ENCODE measurements around the gene FBXO3.

The FBXO3 gene

DNA sequence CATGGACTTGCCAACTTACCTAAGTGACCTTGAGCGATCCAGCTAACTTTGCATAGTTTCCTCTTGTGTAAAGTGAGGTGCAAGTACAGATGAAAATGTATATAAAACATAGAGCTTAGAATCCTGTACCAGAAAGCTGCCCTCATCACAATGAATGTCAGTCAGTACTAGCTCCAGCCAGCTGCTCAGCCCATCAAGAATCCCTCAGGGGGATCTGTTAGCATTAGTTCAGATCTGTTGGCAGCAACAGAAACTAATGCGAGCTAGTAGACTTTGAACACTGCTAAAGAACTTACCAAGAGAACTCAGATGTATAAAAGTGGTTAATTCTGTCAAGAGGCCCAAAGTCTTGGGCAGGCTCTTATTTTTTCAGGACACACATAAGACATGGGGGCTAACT, 67.4 kb downstream of the FBXO3 start:
- H3K56ac ChIP-seq (ENCODE audit: low read length), result no peak overlapping the region

DNA sequence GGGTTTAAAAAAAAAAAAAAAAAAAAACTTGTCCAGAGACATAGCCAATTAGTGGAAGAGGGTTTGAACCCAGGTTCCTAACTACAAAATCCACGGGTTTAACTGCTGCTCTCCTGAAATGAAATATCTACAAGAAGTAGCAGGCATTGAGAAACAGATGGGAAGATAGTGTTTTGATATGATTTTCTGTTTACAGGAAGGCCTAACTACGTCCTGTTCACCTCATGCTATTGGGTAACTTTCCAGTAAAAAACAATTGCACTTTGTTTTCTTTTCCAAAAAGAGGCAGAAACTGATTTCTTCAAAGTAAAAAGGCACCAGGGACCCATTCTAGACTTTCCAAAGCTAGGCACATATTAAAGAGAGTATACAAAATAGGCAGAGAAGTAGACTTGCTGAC, 67.8 kb downstream of the FBXO3 start:
- Histone ChIP-seq H3K79me2 (ENCODE audit: control insufficient read depth, insufficient read depth, low read length) (no peaks in the 10 kb centered on the region), H4K8ac (ENCODE audit: low read depth, low read length) (no peak overlapping the region), H3K79me1 (ENCODE audit: low read length) (no peaks in the 10 kb centered on the region), H3K9ac (ENCODE audit: low read length) (no peak overlapping the region), H3K23ac (ENCODE audit: low read length) (no peak overlapping the region), H3K27ac (ENCODE audit: low read depth, low read length) (no peak overlapping the region), H3K4me1 (ENCODE audit: control insufficient read depth, low read depth, low read length) (no peaks in the 10 kb centered on the region), H3K36me3 (ENCODE audit: control insufficient read depth, insufficient read depth, low read length) (no peaks in the 10 kb centered on the region), H3K4ac (ENCODE audit: low read depth, low read length) (no peak overlapping the region), H2BK5ac (ENCODE audit: low read length) (no peak overlapping the region), H2AK5ac (ENCODE audit: low read length) (no peak overlapping the region), H3K56ac (ENCODE audit: low read length) (no peak overlapping the region), H2BK15ac (replicated peaks; ENCODE audit: low read depth) (no peak overlapping the region), H3K18ac (ENCODE audit: low read length) (no peak overlapping the region), H3K4me2 (ENCODE audit: low read length) (no peak overlapping the region), H3K27me3 (ENCODE audit: insufficient read depth, low read length, poor library complexity) (no peaks in the 10 kb centered on the region), H3K4me3 (ENCODE audit: low read length) (no peak overlapping the region), H4K5ac (ENCODE audit: low read length) (no peak overlapping the region), H2BK120ac (ENCODE audit: low read depth, low read length) (no peak overlapping the region)
- no peak for DNase-seq
- no CpG with 5 or more reads among the region's 2 CpGs for WGBS (ENCODE audit: extremely low coverage, insufficient coverage, low lambda C conversion rate)

More for the DNA sequence above, 67.4 kb downstream of the FBXO3 start:
- Histone ChIP-seq H2AK5ac (ENCODE audit: low read length) (no peak overlapping the region), H2BK5ac (ENCODE audit: low read length) (no peak overlapping the region), H4K5ac (ENCODE audit: low read length) (no peak overlapping the region), H3K18ac (ENCODE audit: low read length) (no peak overlapping the region), H2BK120ac (ENCODE audit: low read depth, low read length) (no peak overlapping the region), H3K9ac (ENCODE audit: low read length) (no peak overlapping the region), H3K27ac (ENCODE audit: low read depth, low read length) (no peak overlapping the region), H4K8ac (ENCODE audit: low read depth, low read length) (no peak overlapping the region), H3K23ac (ENCODE audit: low read length) (no peak overlapping the region), H3K27me3 (ENCODE audit: insufficient read depth, low read length, poor library complexity) (no peaks in the 10 kb centered on the region), H3K4ac (ENCODE audit: low read depth, low read length) (no peak overlapping the region), H2BK15ac (replicated peaks; ENCODE audit: low read depth) (no peak overlapping the region), H3K4me2 (ENCODE audit: low read length) (no peak overlapping the region), H3K79me2 (ENCODE audit: control insufficient read depth, insufficient read depth, low read length) (no peaks in the 10 kb centered on the region), H3K36me3 (ENCODE audit: control insufficient read depth, insufficient read depth, low read length) (no peaks in the 10 kb centered on the region), H3K4me3 (ENCODE audit: low read length) (no peak overlapping the region), H3K79me1 (ENCODE audit: low read length) (no peaks in the 10 kb centered on the region), H3K4me1 (ENCODE audit: control insufficient read depth, low read depth, low read length) (no peaks in the 10 kb centered on the region)
- no CpG with 5 or more reads among the region's 2 CpGs for WGBS (ENCODE audit: extremely low coverage, insufficient coverage, low lambda C conversion rate)
- no peak for DNase-seq

DNA sequence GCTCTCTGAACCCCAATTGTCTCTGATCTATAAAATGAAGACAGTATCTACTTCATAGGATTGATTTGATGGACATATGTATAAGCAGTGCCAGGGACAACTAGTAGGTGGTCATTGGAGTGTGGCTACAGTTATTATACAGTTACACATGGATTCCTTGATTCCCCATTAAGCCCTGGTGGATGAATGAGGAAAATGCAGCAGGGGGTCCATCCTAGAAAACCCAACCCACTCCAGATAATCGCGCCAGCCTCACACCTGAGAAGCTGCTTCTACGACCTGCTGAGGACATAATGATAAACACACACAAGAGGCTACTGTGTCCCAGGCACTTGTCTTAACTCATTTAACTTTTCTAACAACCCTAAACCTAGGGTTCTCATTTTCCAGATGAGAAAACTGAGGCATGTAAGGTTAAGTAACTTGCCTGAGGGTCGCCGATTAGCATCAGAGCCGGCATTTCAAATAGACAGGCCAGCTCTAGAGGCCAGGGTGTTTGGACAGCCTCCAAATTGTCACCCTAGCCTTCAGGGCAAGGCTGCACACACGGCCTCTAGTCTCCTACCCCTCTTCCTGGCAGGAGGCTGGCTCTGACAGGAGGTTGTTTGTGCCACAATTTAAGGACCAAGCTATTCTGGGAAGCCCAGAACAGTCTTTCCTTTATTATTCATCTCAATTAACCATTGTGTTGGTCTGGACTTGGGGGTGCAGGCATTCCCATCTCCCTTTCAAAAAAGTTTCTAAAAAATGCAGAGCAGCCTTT, 69.9 kb downstream of the FBXO3 start:
- Histone ChIP-seq H2AK5ac (ENCODE audit: low read length) (no peak overlapping the region), H2BK15ac (replicated peaks; ENCODE audit: low read depth) (no peak overlapping the region), H4K8ac (ENCODE audit: low read depth, low read length) (no peak overlapping the region), H2BK120ac (ENCODE audit: low read depth, low read length) (no peak overlapping the region), H3K18ac (ENCODE audit: low read length) (no peak overlapping the region), H3K4me3 (ENCODE audit: low read length) (no peak overlapping the region), H3K4me1 (ENCODE audit: control insufficient read depth, low read depth, low read length) (peaks cover 1% of the 10 kb centered on the region), H3K27me3 (ENCODE audit: insufficient read depth, low read length, poor library complexity) (no peaks in the 10 kb centered on the region), H3K79me2 (ENCODE audit: control insufficient read depth, insufficient read depth, low read length) (no peaks in the 10 kb centered on the region), H3K4ac (ENCODE audit: low read depth, low read length) (no peak overlapping the region), H2BK5ac (ENCODE audit: low read length) (no peak overlapping the region), H3K4me2 (ENCODE audit: low read length) (no peak overlapping the region), H3K27ac (ENCODE audit: low read depth, low read length) (no peak overlapping the region), H4K5ac (ENCODE audit: low read length) (no peak overlapping the region), H3K23ac (ENCODE audit: low read length) (no peak overlapping the region), H3K36me3 (ENCODE audit: control insufficient read depth, insufficient read depth, low read length) (no peaks in the 10 kb centered on the region), H3K79me1 (ENCODE audit: low read length) (no peaks in the 10 kb centered on the region), H3K56ac (ENCODE audit: low read length) (no peak overlapping the region), H3K9ac (ENCODE audit: low read length) (no peak overlapping the region)
- DNase-seq, result no peak
- WGBS (ENCODE audit: extremely low coverage, insufficient coverage, low lambda C conversion rate), result no CpG with 5 or more reads among the region's 7 CpGs

DNA sequence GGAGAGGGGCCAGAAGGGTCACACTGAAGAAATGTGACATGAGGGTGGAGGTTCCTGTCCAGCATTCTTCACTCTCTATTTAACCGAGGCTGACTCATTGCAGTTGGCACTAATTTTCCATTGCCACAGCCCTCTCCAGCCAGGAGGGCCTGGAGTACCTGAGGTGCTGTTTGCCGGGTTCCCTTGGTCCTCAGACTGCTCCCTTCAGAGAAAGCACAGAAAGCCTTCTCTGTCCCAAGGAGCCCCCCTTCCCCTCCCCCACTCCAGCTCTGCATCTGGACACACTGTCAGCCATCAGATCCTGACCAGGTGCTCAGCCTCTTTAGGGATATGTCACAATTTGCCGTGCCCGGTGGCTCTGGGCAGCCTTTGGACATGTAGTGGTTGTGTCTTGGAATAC, 70.5 kb downstream of the FBXO3 start:
- Histone ChIP-seq H3K79me1 (ENCODE audit: low read length) (no peaks in the 10 kb centered on the region), H3K56ac (ENCODE audit: low read length) (no peak overlapping the region), H2BK120ac (ENCODE audit: low read depth, low read length) (no peak overlapping the region), H2BK5ac (ENCODE audit: low read length) (no peak overlapping the region), H3K4me2 (ENCODE audit: low read length) (no peak overlapping the region), H3K18ac (ENCODE audit: low read length) (no peak overlapping the region), H3K23ac (ENCODE audit: low read length) (no peak overlapping the region), H3K27me3 (ENCODE audit: insufficient read depth, low read length, poor library complexity) (no peaks in the 10 kb centered on the region), H3K9ac (ENCODE audit: low read length) (no peak overlapping the region), H3K36me3 (ENCODE audit: control insufficient read depth, insufficient read depth, low read length) (no peaks in the 10 kb centered on the region), H3K4me1 (ENCODE audit: control insufficient read depth, low read depth, low read length) (peaks cover 1% of the 10 kb centered on the region), H3K4ac (ENCODE audit: low read depth, low read length) (no peak overlapping the region), H2BK15ac (replicated peaks; ENCODE audit: low read depth) (no peak overlapping the region), H4K5ac (ENCODE audit: low read length) (no peak overlapping the region), H4K8ac (ENCODE audit: low read depth, low read length) (no peak overlapping the region), H2AK5ac (ENCODE audit: low read length) (no peak overlapping the region), H3K27ac (ENCODE audit: low read depth, low read length) (no peak overlapping the region), H3K4me3 (ENCODE audit: low read length) (no peak overlapping the region), H3K79me2 (ENCODE audit: control insufficient read depth, insufficient read depth, low read length) (no peaks in the 10 kb centered on the region)
- DNase-seq, result no peak
- WGBS (ENCODE audit: extremely low coverage, insufficient coverage, low lambda C conversion rate), result no CpG with 5 or more reads among the region's 4 CpGs

DNA sequence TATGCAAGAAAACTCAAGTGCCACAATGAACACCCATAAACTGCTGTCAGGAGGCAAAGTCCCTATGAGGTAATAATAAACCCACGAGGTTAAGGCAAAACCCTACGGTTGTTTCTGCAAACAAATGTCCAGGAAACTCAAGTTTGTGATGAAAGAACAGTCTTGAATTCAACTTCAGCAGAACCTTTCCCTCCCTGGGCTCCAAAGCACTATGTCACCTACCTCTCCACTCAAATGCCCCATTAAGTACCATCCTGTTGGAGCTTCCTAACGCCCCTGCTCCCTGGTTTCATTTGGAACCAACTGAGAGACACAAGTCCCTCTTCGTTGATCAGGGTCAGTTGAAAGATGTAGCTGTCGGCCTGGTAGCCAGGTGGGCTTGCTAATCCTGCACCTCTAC, 71.1 kb downstream of the FBXO3 start:
- DNase-seq, result no peak
- Histone ChIP-seq H3K4ac (ENCODE audit: low read depth, low read length) (no peak overlapping the region), H3K4me3 (ENCODE audit: low read length) (no peak overlapping the region), H3K27ac (ENCODE audit: low read depth, low read length) (no peak overlapping the region), H3K56ac (ENCODE audit: low read length) (no peak overlapping the region), H3K18ac (ENCODE audit: low read length) (no peak overlapping the region), H2BK5ac (ENCODE audit: low read length) (no peak overlapping the region), H3K23ac (ENCODE audit: low read length) (no peak overlapping the region), H3K4me2 (ENCODE audit: low read length) (no peak overlapping the region), H2BK15ac (replicated peaks; ENCODE audit: low read depth) (no peak overlapping the region), H3K79me2 (ENCODE audit: control insufficient read depth, insufficient read depth, low read length) (no peaks in the 10 kb centered on the region), H4K8ac (ENCODE audit: low read depth, low read length) (no peak overlapping the region), H2BK120ac (ENCODE audit: low read depth, low read length) (no peak overlapping the region), H2AK5ac (ENCODE audit: low read length) (no peak overlapping the region), H3K36me3 (ENCODE audit: control insufficient read depth, insufficient read depth, low read length) (no peaks in the 10 kb centered on the region), H3K4me1 (ENCODE audit: control insufficient read depth, low read depth, low read length) (peaks cover 1% of the 10 kb centered on the region), H3K9ac (ENCODE audit: low read length) (no peak overlapping the region), H4K5ac (ENCODE audit: low read length) (no peak overlapping the region), H3K27me3 (ENCODE audit: insufficient read depth, low read length, poor library complexity) (no peaks in the 10 kb centered on the region), H3K79me1 (ENCODE audit: low read length) (no peaks in the 10 kb centered on the region)
- WGBS (ENCODE audit: extremely low coverage, insufficient coverage, low lambda C conversion rate), result no CpG with 5 or more reads among the region's 5 CpGs

Measured in mesendoderm (in vitro differentiated cells).